GM19025 (cell line): ENCODE data around the gene THOC6.
"Not testable (repeated sequence)": the region's sequence is repeated elsewhere in the genome, so short reads cannot be mapped to it uniquely, and the experiment has no call there.

Experiments used
- ATAC-seq: cut with Tn5 transposase; IDR thresholded peaks from one replicate; pipeline ENCODE4 v1.9.1; 2021; ENCODE audit warnings: mild to moderate bottlenecking, low read depth, moderate library complexity; ENCODE audit not compliant: unreplicated experiment

THOC6 gene

DNA sequence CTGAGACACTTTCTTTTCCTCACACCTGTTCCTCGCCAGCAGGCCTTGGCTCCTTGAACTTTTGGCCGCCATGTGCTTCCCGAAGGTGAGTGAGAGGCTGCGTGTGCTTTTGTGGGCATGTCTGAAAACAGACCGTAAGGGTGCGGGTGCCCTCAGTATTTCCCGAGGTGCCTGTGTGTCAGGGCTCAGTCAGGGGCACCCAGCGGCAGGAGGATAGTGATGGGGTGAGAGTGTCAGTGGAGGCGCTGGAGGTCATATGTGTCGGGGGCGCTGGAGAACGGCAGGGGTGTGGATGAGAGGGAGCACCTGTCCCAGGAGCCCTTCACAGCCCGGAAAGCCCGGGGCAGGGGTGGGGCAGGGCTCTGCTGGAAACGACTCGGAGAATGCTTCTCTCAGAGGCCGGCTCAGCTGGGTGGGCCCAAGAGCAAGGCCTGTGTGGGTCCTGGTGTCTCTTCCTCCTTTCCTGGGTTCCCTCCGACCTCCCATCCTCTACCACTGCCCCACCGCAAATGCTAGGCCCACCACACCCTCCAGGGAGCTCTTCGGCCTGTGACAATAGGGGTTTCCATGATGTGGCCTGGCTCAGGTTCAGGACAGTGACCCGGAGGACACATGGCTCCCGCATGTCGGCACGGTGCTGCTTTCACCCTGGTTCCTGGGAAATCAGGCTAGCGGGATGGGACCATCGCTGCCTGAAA, 42.1 kb downstream of the THOC6 start:
- no peak for ATAC-seq

DNA sequence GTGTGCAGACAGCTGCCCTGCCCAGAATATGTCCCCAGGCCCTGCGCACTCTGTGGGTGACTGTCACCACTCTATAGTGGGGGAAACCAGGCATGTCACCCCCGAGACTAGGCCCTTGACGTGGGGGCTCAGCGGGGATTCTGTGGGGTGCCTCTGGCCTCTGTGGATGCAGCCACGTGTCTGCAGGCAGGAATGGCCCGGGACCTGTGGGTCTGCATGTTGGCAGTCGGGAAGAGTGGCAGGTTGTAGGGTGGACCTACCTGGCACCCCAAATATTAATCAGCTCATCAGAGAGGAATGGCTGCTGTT, 42.6 kb downstream of the THOC6 start:
- no peak for ATAC-seq

DNA sequence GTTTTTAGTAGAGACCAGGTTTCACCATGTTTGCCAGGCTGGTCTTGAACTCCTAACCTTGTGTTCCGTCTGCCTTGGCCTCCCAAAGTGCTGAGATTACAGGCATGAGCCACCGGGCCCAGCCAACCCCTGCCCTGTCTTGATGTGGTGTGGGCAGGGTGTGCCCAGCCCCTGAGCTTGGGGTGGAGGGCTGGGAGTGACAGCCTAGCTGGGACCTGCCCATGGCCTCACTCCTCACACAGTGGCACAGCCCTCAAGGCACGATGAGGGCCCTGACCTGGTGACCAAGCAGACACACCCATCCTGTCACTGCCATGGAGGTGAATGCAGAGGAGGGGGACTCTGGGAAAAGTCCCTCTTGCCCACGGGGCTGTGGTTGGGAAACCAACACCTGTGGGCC, 44.7 kb downstream of the THOC6 start:
- no peak for ATAC-seq

DNA sequence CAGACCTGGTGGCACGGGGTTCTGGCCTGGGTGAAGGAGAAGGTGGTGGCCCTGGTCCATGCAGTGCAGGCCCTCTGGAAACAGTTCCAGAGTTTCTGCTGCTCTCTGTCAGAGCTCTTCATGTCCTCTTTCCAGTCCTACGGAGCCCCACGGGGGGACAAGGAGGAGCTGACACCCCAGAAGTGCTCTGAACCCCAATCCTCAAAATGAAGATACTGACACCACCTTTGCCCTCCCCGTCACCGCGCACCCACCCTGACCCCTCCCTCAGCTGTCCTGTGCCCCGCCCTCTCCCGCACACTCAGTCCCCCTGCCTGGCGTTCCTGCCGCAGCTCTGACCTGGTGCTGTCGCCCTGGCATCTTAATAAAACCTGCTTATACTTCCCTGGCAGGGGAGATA, 45.3 kb downstream of the THOC6 start:
- not testable (repeated sequence) for ATAC-seq

DNA sequence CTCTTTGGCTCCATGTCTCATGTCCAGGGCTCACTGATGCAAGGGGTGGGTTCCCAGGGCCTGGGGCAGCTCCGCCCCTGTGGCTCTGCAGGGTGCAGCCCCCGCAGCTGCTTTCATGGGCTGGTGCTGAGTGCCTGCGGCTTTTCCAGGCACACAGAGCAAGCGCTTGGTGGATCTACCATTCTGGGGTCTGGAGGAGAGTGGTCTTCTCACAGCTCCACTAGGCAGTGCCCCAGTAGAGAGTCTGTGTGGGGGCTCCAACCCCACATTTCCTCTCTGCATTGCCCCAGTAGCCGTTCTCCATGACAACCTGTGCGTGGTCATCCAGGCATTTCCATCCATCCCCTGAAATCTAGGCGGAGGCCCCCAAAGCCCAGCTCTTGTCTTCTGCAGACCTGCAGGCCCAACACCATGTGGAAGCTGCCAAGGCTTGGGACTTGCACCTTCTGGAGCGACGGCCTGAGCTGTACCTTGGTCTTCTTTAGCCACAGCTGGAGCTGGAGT, 46.8 kb downstream of the THOC6 start:
- no peak for ATAC-seq

DNA sequence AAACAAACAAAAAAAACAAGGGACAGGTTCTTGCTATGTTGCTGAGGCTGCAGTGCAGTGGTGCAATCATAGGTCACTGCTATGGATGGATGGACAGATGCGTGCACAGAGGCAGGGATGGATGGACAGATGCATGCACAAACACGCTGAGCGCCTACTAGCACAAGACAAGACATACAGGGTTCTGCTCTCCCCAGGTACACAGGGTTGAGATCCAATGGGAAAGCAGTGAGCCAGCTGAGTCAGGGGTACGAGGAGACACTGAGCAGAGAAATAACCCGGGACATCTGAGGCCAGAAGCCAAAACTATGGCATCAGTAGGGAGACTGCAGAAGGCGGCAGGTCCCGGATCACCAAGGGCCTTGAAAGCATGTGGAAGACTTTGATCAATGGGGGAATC, 47.8 kb downstream of the THOC6 start:
- no peak for ATAC-seq

DNA sequence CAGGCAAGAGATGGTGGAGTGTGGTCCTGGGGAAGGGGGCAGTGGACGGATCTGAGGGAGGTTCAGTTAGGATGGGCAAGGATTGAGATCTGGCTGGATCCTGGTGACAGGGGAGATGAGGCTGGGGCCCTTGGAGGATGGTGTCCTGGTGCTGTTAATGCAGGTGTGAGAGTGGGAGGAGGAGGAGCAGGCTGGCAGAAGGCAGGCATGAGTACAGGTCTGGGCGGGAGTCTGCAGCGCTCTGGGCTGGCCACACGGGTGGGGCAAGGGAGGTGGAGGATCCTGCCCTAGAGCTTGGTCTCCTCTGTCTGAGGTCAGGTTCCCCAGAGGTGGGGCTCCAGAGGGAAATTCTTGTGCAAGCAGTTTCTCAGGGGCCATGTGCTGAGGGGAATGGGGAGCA, 48.3 kb downstream of the THOC6 start:
- not testable (repeated sequence) for ATAC-seq

DNA sequence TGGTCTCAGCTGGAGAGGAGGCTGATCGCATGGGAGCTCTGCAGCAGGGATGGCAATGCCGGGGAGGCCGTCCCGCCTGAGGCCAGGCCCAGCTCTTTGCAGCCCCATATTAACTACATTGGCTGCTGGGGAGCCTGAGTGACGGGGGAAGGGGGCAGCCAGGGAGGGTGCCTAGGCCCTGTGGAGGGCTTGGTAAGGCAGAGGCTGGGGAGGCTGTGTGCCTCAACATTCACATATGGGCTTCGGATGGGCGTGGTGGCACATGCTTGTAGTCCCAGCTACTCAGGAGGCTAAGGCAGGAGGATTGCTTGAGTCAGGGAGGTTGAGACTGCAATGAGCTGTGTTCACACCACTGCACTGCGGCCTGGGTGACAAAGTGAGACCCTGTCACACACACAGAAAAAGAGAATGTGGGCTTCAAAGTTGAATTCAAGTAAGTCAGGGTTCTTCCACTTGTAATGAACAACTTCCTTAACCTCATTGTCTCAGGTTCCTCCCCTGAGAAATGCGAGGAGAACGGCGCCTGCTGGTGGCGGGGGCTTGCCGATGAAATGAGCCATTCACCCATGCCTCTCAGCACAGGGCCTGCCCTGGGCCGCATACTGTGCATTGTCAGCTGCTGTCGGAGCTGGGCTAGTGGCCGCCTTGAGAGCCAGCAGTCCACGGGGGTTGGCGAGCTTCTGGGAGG, 48.9 kb downstream of the THOC6 start:
- ATAC-seq, result not testable (repeated sequence)

DNA sequence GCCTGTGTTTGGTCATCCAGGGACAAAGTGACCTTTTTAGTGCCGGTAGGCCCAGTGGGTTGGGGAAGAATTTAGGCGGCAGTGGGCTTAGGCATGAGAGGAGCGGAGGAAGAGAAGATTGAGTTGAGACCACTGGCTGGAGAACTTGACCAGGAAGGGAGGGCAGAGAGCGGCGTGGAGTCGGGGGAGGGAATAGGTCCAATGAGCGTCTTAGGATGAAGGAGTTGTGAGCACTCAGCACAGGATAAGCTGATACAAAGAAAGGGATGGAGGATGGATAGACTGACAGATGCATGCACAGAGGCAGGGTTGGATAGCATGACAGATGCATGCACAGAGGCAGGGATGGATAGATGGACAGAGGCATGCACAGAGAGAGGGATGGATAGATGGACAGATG, 49.6 kb downstream of the THOC6 start:
- no peak for ATAC-seq

DNA sequence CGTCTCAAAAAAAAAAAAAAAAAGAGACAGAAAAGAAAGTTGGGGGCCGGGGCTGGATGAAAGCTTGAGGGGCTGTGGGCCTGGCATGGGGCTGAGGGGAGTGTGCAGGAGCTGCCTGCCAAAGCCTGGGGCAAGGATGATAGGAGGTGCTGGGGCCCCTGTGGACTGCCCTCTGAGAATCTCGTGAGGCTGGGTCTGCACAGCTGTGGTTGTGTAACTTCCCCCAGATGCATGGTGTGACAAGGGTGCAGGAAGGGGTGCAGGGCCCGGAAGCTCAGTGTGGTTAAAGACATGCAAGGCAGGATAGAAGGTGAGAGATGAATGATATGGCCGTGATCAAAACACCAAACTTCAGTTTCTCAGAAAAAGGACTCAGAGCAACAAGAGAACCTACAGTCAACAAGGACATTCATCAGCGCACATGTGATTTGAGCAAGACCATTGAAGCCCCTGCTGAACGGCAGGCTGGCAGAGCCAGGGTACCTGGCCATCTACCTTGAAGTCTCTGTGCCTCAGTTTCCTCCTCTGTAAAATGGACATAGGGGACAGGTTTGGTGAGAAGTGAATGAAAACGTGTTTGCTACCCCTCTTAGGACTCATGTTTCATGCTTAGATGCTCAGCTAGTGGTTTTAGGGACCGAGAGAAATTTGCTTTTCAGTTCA, 51.2 kb downstream of the THOC6 start:
- no peak for ATAC-seq

DNA sequence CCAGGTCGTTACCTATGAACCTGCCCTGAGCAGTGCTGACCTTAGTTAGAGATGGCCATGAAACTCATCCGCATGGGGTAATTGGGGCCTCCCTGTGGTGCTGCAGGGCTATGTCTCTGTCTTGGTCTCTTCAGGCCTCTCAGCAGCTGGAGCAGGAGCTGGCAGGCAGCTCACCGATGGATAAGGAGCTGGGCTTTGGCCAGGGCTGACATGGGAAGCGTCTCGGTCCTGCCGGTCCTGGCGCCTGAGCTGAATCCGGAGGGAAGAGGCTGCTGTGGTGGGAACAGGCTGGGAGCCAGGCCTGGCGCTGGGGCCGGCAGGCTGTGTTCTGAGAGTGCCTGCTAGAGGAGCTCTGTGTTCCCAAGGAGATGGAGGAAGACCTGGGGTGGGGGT, 51.7 kb downstream of the THOC6 start:
- no peak for ATAC-seq

DNA sequence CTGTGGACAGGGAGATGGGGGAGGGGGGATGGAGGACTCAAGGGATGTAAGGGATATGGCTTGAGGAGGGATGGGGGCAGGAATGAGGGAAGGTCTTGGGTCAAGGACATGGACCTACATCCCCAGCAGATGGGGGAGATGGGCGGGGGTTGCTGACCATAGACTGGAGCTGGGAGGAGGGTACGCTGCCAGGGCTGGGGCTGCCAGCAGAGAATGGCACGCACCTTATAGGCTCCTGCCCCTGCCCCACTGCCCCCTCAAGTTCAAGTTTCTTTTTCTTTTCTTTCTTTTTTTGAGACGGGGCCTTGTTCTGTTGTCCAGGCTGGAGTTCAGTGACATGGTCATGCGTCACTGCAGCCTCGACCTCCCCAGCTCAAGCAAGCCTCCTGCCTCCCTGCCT, 52.1 kb downstream of the THOC6 start:
- ATAC-seq, result not testable (repeated sequence)

DNA sequence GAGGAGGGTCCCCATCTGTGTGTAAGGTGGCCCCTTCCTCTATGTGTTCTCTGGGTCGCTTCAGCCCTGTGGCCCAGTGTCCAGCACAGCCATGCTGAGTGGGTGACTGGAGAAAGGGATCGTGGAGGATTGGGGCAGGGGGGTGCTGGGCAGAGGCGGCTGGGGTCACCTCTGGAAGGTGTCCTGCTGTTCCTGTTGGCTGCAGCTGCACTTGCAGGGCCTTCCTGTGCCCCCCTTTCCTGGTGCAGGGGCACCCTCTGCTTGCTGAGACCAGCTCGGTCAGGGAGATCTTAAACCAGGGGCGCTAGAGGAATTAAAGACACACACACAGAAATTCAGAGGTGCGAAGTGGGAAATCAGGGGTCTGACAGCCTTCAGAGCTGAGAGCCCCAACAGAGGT, 52.7 kb downstream of the THOC6 start:
- no peak for ATAC-seq
